Nephron (organoid): ENCODE measurements around the gene MBOAT1.
A peak's percentile ranks its signal among the peaks of the same experiment; 100 is the strongest.
"Not testable (repeated sequence)": the region's sequence is repeated elsewhere in the genome, so short reads cannot be mapped to it uniquely, and the experiment has no call there.

ENCODE experiments used
- H3K27ac Mint-ChIP-seq, 3 experiments: 2 replicates each; pipeline ENCODE4 v1.8.0; 2020; ENCODE audit warnings: mixed read lengths in 3 of 3, mild to moderate bottlenecking in 2 of 3, moderate library complexity in 1 of 3
- H3K27me3 Mint-ChIP-seq: 2 replicates; pipeline ENCODE4 v1.8.0; 2021; ENCODE audit warnings: low read depth, mild to moderate bottlenecking, moderate library complexity, mixed read lengths
- H3K36me3 Mint-ChIP-seq: 2 replicates; pipeline ENCODE4 v1.8.0; 2020; ENCODE audit warnings: low read depth, mixed read lengths
- H3K4me1 Mint-ChIP-seq: 2 replicates; pipeline ENCODE4 v1.8.0; 2020; ENCODE audit warnings: mixed read lengths
- H3K4me3 Mint-ChIP-seq, 3 experiments: 2 replicates each; pipeline ENCODE4 v1.8.0; 2020; ENCODE audit warnings: mild to moderate bottlenecking in 3 of 3, mixed read lengths in 3 of 3, moderate library complexity in 2 of 3
- H3K9me3 Mint-ChIP-seq: 2 replicates; pipeline ENCODE4 v1.8.0; 2020; ENCODE audit warnings: mixed read lengths
- TF ChIP-seq, protein P1 (sequence below), 3 experiments: fragments of 200-600 bp; sonication (generic); IDR thresholded peaks; one replicate each; pipeline ENCODE4 v1.5.0; 2021; ENCODE audit warnings: antibody characterized with exemption in 3 of 3; ENCODE audit not compliant: unreplicated experiment in 3 of 3

MBOAT1 gene

GRCh38 chr6:20254295-20254694, 42.0 kb upstream of the MBOAT1 start:
- TF ChIP-seq, protein P1, sequence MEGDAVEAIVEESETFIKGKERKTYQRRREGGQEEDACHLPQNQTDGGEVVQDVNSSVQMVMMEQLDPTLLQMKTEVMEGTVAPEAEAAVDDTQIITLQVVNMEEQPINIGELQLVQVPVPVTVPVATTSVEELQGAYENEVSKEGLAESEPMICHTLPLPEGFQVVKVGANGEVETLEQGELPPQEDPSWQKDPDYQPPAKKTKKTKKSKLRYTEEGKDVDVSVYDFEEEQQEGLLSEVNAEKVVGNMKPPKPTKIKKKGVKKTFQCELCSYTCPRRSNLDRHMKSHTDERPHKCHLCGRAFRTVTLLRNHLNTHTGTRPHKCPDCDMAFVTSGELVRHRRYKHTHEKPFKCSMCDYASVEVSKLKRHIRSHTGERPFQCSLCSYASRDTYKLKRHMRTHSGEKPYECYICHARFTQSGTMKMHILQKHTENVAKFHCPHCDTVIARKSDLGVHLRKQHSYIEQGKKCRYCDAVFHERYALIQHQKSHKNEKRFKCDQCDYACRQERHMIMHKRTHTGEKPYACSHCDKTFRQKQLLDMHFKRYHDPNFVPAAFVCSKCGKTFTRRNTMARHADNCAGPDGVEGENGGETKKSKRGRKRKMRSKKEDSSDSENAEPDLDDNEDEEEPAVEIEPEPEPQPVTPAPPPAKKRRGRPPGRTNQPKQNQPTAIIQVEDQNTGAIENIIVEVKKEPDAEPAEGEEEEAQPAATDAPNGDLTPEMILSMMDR (IDR thresholded peaks at IDR 0.05; ENCODE audit: unreplicated experiment in 3 of 3): no peak
- Mint-ChIP-seq H3K27me3 (no peaks in the 10 kb centered on the region), H3K4me1 (no peaks in the 10 kb centered on the region), H3K9me3 (peaks cover 12% of the 10 kb centered on the region), H3K27ac (no peak overlapping the region), H3K36me3 (no peaks in the 10 kb centered on the region), H3K4me3 (no peak overlapping the region)

- no peaks in the 10 kb centered on the region for H3K27me3 Mint-ChIP-seq
- H3K4me3 Mint-ChIP-seq: no peak overlapping the region
- no peaks in the 10 kb centered on the region for H3K4me1 Mint-ChIP-seq
- peaks cover 12% of the 10 kb centered on the region for H3K9me3 Mint-ChIP-seq
- no peak overlapping the region for H3K27ac Mint-ChIP-seq
- H3K36me3 Mint-ChIP-seq: no peaks in the 10 kb centered on the region
- TF ChIP-seq, protein P1 (IDR thresholded peaks at IDR 0.05; ENCODE audit: unreplicated experiment in 3 of 3): no peak
These were observed 40.8 kb upstream of the MBOAT1 start for GRCh38 chr6:20253021-20253420.

DNA sequence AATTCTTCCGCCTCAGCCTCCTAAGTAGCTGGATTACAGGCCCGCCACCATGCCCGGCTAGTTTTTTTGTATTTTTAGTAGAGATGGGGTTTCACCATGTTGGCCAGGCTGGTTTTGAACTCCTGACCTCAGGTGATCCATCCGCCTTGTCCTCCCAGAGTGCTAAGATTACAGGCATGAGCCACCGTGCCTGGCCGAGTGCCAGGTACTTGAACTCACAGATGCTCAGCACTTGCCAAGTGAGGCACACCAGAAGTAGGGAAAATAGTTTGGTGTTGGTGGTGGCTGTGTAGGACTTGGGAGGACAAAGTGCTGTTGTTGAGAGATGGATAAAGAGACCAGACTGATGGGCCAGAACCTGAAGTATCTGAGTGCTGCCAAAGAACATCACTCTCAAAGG, 40.0 kb upstream of the MBOAT1 start:
- H3K27ac Mint-ChIP-seq: no peak overlapping the region
- H3K36me3 Mint-ChIP-seq: no peaks in the 10 kb centered on the region
- peaks cover 12% of the 10 kb centered on the region for H3K9me3 Mint-ChIP-seq
- H3K27me3 Mint-ChIP-seq: no peaks in the 10 kb centered on the region
- no peaks in the 10 kb centered on the region for H3K4me1 Mint-ChIP-seq
- H3K4me3 Mint-ChIP-seq: no peak overlapping the region
- TF ChIP-seq, protein P1 (IDR thresholded peaks at IDR 0.05; ENCODE audit: unreplicated experiment in 3 of 3): no peak

DNA sequence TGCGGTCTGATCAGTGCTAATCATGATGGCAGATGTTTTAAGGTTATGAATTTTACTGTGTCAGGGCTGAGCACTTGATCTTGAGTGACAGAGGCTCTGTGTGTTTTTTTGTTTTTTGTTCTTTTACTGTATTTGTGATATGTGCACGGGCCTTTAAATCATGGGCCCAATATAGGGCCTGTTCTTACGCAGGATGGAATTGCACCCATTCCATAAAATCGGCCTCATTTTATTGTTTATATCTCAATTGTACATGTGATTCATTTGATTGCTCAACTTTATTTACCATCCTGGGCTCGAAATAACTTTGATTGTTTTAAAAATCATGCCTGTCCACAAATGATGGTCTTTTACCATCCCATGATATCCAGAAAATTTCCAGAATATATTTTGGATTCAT, 39.3 kb upstream of the MBOAT1 start:
- Mint-ChIP-seq H3K4me3 (no peak overlapping the region), H3K36me3 (no peaks in the 10 kb centered on the region), H3K9me3 (peaks cover 14% of the 10 kb centered on the region)

DNA sequence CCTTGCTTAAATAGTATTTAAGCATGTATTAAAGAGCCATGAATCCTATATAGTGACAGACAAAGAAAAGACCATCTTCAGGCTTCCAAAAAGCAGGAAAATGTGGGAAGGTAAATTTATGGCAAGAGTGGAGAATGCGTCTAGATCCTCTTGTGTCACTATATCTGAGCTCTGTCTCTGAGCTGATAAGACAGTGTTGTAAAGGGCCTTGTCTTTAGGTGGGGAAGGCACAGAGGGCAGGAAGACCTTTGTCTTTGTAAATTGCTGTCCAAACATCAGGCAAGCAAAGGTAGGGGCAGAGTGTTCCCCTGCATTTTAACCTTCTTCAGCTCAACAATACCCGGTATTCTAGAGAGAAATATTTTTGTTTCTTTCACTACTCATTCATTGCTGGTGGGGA, 33.9 kb upstream of the MBOAT1 start:
- H3K36me3 Mint-ChIP-seq: no peaks in the 10 kb centered on the region
- peaks cover 5% of the 10 kb centered on the region for H3K4me1 Mint-ChIP-seq
- H3K27me3 Mint-ChIP-seq: no peaks in the 10 kb centered on the region
- H3K9me3 Mint-ChIP-seq: peaks cover 2% of the 10 kb centered on the region
- peak overlapping the region in 2 of 3 experiments; percentile 57 to 86 for H3K27ac Mint-ChIP-seq
- TF ChIP-seq, protein P1 (IDR thresholded peaks at IDR 0.05; ENCODE audit: unreplicated experiment in 3 of 3): no peak
- H3K4me3 Mint-ChIP-seq: no peak overlapping the region

More for the DNA sequence above, 39.3 kb upstream of the MBOAT1 start:
- Mint-ChIP-seq H3K4me1 (no peaks in the 10 kb centered on the region), H3K27me3 (no peaks in the 10 kb centered on the region), H3K27ac (no peak overlapping the region)
- TF ChIP-seq, protein P1 (IDR thresholded peaks at IDR 0.05; ENCODE audit: unreplicated experiment in 3 of 3): no peak

GRCh38 chr6:20244807-20245681, 32.8 kb upstream of the MBOAT1 start:
- H3K9me3 Mint-ChIP-seq, H3K4me3 Mint-ChIP-seq, H3K36me3 Mint-ChIP-seq, H3K27me3 Mint-ChIP-seq, H3K4me1 Mint-ChIP-seq: not testable (repeated sequence)
- H3K27ac Mint-ChIP-seq: peak overlapping the region; percentile 22 to 86 (median 57)
